ENCODE measurements around the gene PHRF1. TPM values are rescaled to one million over a fixed set of nuclear protein-coding genes. Genes with fewer than 3 reads are reported as not detected.

Gene PHRF1
- total RNA-seq, 1 experiment from 2014 or later, result 45.5 TPM

DNA sequence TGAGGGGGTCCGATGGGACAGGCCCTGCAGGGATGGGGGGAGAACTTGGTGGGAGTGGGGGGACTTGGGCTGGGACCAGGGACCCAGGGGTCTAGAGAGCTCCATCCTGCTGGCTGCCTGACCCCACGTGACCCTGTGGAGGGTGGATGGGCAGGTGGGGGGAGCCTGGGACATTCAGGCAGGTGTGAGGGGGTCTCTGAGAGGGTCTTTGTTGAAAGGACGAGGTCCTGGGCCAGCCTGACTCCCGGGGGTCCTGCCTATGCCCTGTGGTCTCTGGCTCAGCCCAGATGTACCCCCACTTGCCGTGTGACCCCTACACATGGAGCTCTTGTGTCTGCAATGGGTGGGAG lies 31.5 kb upstream of the PHRF1 start (continued):
- TF ChIP-seq, protein P1, sequence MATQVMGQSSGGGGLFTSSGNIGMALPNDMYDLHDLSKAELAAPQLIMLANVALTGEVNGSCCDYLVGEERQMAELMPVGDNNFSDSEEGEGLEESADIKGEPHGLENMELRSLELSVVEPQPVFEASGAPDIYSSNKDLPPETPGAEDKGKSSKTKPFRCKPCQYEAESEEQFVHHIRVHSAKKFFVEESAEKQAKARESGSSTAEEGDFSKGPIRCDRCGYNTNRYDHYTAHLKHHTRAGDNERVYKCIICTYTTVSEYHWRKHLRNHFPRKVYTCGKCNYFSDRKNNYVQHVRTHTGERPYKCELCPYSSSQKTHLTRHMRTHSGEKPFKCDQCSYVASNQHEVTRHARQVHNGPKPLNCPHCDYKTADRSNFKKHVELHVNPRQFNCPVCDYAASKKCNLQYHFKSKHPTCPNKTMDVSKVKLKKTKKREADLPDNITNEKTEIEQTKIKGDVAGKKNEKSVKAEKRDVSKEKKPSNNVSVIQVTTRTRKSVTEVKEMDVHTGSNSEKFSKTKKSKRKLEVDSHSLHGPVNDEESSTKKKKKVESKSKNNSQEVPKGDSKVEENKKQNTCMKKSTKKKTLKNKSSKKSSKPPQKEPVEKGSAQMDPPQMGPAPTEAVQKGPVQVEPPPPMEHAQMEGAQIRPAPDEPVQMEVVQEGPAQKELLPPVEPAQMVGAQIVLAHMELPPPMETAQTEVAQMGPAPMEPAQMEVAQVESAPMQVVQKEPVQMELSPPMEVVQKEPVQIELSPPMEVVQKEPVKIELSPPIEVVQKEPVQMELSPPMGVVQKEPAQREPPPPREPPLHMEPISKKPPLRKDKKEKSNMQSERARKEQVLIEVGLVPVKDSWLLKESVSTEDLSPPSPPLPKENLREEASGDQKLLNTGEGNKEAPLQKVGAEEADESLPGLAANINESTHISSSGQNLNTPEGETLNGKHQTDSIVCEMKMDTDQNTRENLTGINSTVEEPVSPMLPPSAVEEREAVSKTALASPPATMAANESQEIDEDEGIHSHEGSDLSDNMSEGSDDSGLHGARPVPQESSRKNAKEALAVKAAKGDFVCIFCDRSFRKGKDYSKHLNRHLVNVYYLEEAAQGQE (IDR thresholded peaks at IDR 0.05; ENCODE audit: low read depth), result no peak

DNA sequence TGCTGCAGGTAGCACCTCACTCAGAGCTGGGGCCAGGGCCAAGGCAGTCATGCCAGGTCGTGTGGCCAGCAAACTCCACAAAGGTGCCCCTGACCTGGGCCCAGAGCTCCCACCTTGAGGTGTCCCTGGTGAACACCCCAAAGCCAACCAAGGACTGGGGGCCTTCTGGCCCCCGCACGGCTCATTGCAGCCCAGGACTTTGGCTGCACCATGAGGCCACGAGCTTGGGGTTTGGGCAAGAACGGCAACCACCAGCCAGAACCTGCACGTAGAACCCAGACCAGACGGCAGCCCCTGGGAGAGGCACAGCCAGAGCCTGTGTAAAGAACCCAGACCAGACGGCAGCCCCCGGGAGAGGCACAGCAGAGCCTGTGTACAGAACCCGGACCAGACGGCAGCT lies 31.1 kb upstream of the PHRF1 start:
- no peak for TF ChIP-seq ZFX (IDR thresholded peaks at IDR 0.05)
- no peak for TF ChIP-seq YY1 (IDR thresholded peaks at IDR 0.05; ENCODE audit: extremely low read depth, insufficient replicate concordance, low read depth, low read length)
- TF ChIP-seq ELF1 (IDR thresholded peaks at IDR 0.05; ENCODE audit: borderline replicate concordance, low read depth), result no peak
- no peak for TF ChIP-seq EGR1 (IDR thresholded peaks at IDR 0.05; ENCODE audit: low read depth)
- TF ChIP-seq, protein P2, sequence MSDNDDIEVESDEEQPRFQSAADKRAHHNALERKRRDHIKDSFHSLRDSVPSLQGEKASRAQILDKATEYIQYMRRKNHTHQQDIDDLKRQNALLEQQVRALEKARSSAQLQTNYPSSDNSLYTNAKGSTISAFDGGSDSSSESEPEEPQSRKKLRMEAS (IDR thresholded peaks at IDR 0.05), result no peak
- TF ChIP-seq, protein P3, sequence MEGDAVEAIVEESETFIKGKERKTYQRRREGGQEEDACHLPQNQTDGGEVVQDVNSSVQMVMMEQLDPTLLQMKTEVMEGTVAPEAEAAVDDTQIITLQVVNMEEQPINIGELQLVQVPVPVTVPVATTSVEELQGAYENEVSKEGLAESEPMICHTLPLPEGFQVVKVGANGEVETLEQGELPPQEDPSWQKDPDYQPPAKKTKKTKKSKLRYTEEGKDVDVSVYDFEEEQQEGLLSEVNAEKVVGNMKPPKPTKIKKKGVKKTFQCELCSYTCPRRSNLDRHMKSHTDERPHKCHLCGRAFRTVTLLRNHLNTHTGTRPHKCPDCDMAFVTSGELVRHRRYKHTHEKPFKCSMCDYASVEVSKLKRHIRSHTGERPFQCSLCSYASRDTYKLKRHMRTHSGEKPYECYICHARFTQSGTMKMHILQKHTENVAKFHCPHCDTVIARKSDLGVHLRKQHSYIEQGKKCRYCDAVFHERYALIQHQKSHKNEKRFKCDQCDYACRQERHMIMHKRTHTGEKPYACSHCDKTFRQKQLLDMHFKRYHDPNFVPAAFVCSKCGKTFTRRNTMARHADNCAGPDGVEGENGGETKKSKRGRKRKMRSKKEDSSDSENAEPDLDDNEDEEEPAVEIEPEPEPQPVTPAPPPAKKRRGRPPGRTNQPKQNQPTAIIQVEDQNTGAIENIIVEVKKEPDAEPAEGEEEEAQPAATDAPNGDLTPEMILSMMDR (IDR thresholded peaks at IDR 0.05 in 2 of 3, conservative IDR thresholded peaks at IDR 0.05 in 1 of 3; ENCODE audit: borderline replicate concordance in 1 of 3, insufficient read depth in 1 of 3, low read depth in 2 of 3, low read length in 2 of 3), result no peak
- TF ChIP-seq, protein P1 (IDR thresholded peaks at IDR 0.05; ENCODE audit: low read depth), result no peak
- no peak for TF ChIP-seq TCF7L2 (IDR thresholded peaks at IDR 0.05; ENCODE audit: borderline replicate concordance, extremely low read depth, insufficient read depth, insufficient read length)
- TF ChIP-seq CEBPB (IDR thresholded peaks at IDR 0.05; ENCODE audit: low read depth), result no peak
- ChIA-PET POLR2A (no interaction called here), CTCF (no interaction called here), RAD21 (ENCODE audit: low non-redundant PET in 1 of 2, low total read pairs in 2 of 2, uncharacterized antibody in 2 of 2, unreplicated experiment in 2 of 2) (no interaction called here)
- Histone ChIP-seq H3K9me2 (ENCODE audit: insufficient read depth) (no peaks in the 10 kb centered on the region), H2AFZ (ENCODE audit: low read depth, low read length, poor library complexity, severe bottlenecking) (no peak overlapping the region), H4K20me1 (ENCODE audit: insufficient read depth) (no peaks in the 10 kb centered on the region), H3K9ac (ENCODE audit: low read length) (no peak overlapping the region), H3K36me3 (ENCODE audit: control insufficient read depth in 1 of 2, insufficient read depth in 2 of 2, low read length in 2 of 2) (no peaks in the 10 kb centered on the region), H3K9me3 (ENCODE audit: control insufficient read depth in 1 of 2, insufficient read depth in 1 of 2, low read depth in 1 of 2, low read length in 2 of 2) (no peaks in the 10 kb centered on the region), H3K79me2 (ENCODE audit: insufficient read depth, low read length) (no peaks in the 10 kb centered on the region), H3K4me3 (replicated peaks in 1 of 2; ENCODE audit: low read depth in 1 of 2, low read length in 2 of 2) (no peak overlapping the region), H3K27me3 (ENCODE audit: insufficient read depth, low read length) (no peaks in the 10 kb centered on the region), H3K4me2 (ENCODE audit: low read length) (no peak overlapping the region), H3K27ac (ENCODE audit: low read depth, low read length) (no peak overlapping the region), H3K4me1 (ENCODE audit: control insufficient read depth in 1 of 2, insufficient read depth in 2 of 2, low read length in 2 of 2) (peaks cover 0 to 10% of the 10 kb centered on the region in 2 experiments; a peak in 2 of 4 replicates)
- intact Hi-C loops (cut with micrococcal nuclease), result no loop called here
- DNase-seq (ENCODE audit: low read depth, low spot score), result no peak
- ATAC-seq, result no peak
- no TSS peak for BruUV-seq (replicated peaks)

Measured in HCT116 (cell line).